Muscle layer of duodenum (tissue), 2 donors: Measurements from ENCODE around the gene RAB11FIP3.
"Not testable (repeated sequence)": the region's sequence is repeated elsewhere in the genome, so short reads cannot be mapped to it uniquely, and the experiment has no call there.

Experiments
- H3K27ac ChIP-seq: one replicate; pipeline ENCODE4 v1.7.0; 2013; ENCODE audit warnings: mild to moderate bottlenecking, low read length
- H3K27me3 ChIP-seq: one replicate; pipeline ENCODE4 v1.7.0; 2013; ENCODE audit warnings: low read depth, mild to moderate bottlenecking, control low read depth, low read length
- H3K36me3 ChIP-seq, 2 donors: one replicate each; pipeline ENCODE4 v1.7.0; 2013; ENCODE audit warnings: low read length in 2 of 2, control low read depth in 1 of 2, mild to moderate bottlenecking in 1 of 2; ENCODE audit not compliant: insufficient read depth in 2 of 2, control insufficient read depth in 1 of 2
- H3K4me1 ChIP-seq, 2 donors: one replicate each; pipeline ENCODE4 v1.7.0; 2013; ENCODE audit warnings: low read length in 2 of 2, mild to moderate bottlenecking in 2 of 2, control low read depth in 1 of 2, moderate library complexity in 1 of 2; ENCODE audit not compliant: insufficient read depth in 2 of 2, control insufficient read depth in 1 of 2
- H3K4me3 ChIP-seq, 2 donors: one replicate each; pipeline ENCODE4 v1.7.0; 2013; ENCODE audit warnings: low read length in 2 of 2, low read depth in 1 of 2, mild to moderate bottlenecking in 1 of 2
- H3K9me3 ChIP-seq, 2 donors: one replicate each; pipeline ENCODE4 v1.7.0; 2013; ENCODE audit warnings: low read length in 2 of 2, control low read depth in 1 of 2, mild to moderate bottlenecking in 1 of 2; ENCODE audit not compliant: control insufficient read depth in 1 of 2
- donor health status: healthy.

Gene RAB11FIP3

GRCh38 chr16:381012-381788 lies 44.2 kb upstream of the RAB11FIP3 start:
- H3K9me3 ChIP-seq: no peaks in the 10 kb centered on the region
- no peaks in the 10 kb centered on the region for H3K27me3 ChIP-seq
- peaks cover 10 to 23% of the 10 kb centered on the region in 2 donors for H3K4me1 ChIP-seq
- peaks cover 0 to 13% of the 10 kb centered on the region in 2 donors for H3K36me3 ChIP-seq
- peak overlapping the region; percentile 55 to 82 for H3K4me3 ChIP-seq
- H3K27ac ChIP-seq: no peak overlapping the region

- H3K27me3 ChIP-seq: no peaks in the 10 kb centered on the region
- peak within 1 kb of the TSS; percentile 60 to 93 for H3K4me3 ChIP-seq
- H3K27ac ChIP-seq: no peak within 1 kb of the TSS
- H3K4me1 ChIP-seq: peaks cover 10 to 28% of the 10 kb centered on the region in 2 donors
- peaks cover 0 to 4% of the 10 kb centered on the region in 2 donors for H3K36me3 ChIP-seq
- no peaks in the 10 kb centered on the region for H3K9me3 ChIP-seq
Measured at GRCh38 chr16:381789-382717, 43.4 kb upstream of the RAB11FIP3 start, which contains the start of gene PGAP6. PGAP6 (minus strand) TSS chr16:381978; CDS start chr16:381821, 157 bp downstream.

DNA sequence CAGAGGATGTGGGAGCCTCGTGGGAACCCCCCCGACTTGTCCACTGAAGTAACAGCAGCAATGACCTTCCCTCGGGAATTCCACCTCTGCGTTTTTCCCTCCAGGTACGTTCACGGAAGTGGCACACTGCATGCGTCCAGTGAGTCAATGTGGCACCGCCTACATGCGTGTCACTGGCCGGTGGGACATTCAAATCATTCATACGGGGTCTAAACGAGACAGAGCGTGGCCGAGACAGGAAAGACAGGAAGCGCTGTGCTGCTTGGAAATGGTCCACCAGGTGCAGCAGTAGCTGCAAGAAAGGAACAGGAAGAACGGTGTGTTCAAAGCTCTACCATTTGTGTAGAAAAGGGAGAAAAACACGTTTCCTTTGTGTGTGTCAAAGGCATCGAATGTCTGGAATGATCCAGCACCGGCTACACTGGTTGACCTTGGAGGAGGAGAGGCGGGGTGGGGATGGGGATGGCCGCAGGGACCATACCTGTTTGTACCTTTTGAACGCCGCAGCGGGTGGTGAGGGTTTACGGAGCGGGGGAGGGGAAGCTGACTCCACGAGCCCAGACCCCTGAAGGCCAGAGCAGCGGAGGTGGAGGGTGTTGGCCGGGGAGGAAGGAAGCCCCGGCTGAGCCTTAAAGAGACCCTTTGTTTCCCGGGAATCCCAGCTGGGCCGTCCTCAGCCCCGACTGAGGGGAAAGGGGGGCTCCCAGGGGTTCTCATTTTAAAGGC lies 42.0 kb upstream of the RAB11FIP3 start:
- Histone ChIP-seq H3K4me3 (peak overlapping the region; percentile 60 to 93), H3K36me3 (no peaks in the 10 kb centered on the region), H3K27me3 (no peaks in the 10 kb centered on the region), H3K27ac (no peak overlapping the region), H3K4me1 (peaks cover 10 to 28% of the 10 kb centered on the region in 2 donors), H3K9me3 (no peaks in the 10 kb centered on the region)

- H3K9me3 ChIP-seq: no peaks in the 10 kb centered on the region
- H3K4me3 ChIP-seq: no peak overlapping the region
- no peaks in the 10 kb centered on the region for H3K36me3 ChIP-seq
- H3K27me3 ChIP-seq: no peaks in the 10 kb centered on the region
- H3K4me1 ChIP-seq: peaks cover 4 to 17% of the 10 kb centered on the region in 2 donors
- no peak overlapping the region for H3K27ac ChIP-seq
Measured at GRCh38 chr16:386641-387156, 38.8 kb upstream of the RAB11FIP3 start.

DNA sequence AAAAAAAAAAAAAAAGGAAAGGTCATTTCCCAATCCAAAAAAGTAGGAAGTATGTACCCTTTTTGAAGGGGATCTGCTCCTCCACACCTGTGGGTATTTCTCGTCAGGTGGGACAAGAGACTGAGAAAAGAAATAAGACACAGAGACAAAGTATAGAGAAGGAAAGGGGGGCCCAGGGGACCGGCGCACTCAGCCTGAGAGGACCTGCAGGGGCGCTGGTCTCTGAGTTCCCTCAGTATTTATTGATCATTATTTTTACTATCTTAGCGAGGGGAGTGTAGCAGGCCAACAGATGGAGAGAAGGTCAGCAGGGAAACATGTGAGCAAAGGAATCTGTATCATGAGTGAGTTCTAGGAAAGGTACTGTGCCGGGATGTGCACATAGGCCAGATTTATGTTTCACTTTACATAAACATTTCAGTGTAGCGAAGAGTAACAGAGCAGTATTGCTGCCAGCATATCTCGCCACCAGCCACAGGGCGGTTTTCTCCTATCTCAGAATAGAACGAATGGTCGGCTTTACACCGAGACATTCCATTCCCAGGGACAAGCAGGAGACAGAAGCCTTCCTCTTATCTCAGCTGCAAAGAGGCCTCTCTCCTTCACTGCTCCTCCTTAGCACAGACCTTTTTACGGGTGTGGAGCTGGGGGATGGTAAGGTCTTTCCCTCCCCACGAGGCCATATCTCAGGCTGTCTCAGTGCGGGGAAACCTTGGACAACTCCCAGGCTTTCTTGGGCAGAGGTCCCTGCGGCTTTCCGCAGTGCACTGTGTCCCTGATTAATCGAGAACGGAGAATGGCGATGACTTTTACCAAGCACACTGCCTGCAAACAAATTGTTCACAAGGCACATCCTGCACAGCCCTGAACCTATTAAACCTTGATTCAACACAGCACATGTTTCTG lies 37.4 kb upstream of the RAB11FIP3 start:
- H3K4me1 ChIP-seq: peaks cover 3 to 17% of the 10 kb centered on the region in 2 donors
- H3K27me3 ChIP-seq, H3K27ac ChIP-seq, H3K36me3 ChIP-seq, H3K9me3 ChIP-seq: not testable (repeated sequence)
- peak overlapping the region in 1 of 2 donors; percentile 2 for H3K4me3 ChIP-seq

DNA sequence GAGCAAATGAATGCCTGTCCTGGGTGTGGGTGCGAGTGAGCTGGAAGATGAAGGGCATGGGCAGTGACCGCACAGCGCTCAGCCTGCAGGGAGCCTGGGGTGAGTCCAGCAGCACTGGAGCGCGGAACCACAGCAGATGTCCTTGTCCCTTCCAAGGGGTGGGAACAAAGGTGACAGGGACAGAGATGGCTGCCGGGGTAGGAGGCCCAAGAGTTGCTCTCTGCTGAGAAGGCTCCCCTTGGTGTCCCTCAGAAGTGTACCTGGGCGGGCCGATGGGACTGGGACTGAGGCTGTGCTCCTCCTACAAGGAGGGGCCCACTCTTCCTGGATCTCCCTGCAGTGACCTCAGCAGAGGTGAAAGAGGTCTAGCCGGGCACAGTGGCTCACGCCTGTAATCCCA lies 36.1 kb upstream of the RAB11FIP3 start:
- no peaks in the 10 kb centered on the region for H3K9me3 ChIP-seq
- H3K36me3 ChIP-seq: no peaks in the 10 kb centered on the region
- no peak overlapping the region for H3K4me3 ChIP-seq
- no peak overlapping the region for H3K27ac ChIP-seq
- peaks cover 0 to 7% of the 10 kb centered on the region in 2 donors for H3K4me1 ChIP-seq
- no peaks in the 10 kb centered on the region for H3K27me3 ChIP-seq

DNA sequence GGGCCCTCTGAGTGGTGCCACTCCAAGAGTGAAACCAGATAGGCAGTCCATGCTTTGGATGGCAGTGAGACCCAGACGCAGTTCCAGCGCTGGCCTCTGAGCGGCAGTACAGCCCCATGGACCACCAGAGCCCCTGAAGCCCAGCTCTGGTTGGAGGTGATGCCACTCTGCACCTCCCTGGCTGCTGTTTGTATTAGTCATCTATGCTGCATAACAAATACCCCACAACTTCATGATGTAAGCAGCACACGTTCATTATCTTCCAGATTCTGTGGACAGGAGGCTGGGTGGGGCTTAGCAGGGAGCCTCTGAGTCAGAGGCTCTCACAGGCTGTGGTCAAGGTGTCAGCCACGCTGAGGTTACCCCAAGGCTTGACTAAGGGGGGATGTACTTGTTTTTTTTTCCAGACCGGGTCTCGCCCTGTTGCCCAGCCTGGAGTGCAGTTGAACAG lies 33.5 kb upstream of the RAB11FIP3 start:
- no peak overlapping the region for H3K4me3 ChIP-seq
- no peaks in the 10 kb centered on the region for H3K4me1 ChIP-seq
- H3K27me3 ChIP-seq: no peaks in the 10 kb centered on the region
- no peaks in the 10 kb centered on the region for H3K36me3 ChIP-seq
- H3K9me3 ChIP-seq: no peaks in the 10 kb centered on the region
- H3K27ac ChIP-seq: no peak overlapping the region

DNA sequence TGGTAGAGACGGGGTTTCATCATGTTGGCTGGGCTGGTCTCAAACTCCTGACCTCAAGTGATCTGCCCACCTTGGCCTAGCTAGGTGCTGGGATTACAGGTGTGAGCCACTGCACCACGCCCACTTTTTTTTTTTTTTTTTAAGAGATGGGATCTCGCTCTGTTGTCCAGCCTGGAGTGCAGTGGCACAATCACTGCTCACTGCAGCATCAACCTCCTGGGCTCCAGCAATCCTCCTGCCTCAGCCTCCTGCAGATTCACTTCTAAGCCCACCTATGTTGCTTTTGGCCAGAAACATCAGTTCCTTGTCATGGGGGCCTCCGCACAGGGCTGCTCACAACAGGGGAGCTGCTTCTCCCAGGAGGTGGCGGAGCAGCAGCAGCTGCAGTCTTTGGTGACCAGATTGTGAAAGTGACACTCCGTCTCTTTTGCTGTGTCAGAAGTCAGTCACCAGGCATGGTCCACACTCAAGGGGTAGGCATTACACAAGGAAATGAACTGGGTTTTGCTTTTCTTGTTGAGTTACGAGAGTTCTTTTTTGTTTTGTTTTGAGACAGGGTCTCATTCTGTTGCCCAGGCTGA lies 32.9 kb upstream of the RAB11FIP3 start:
- Histone ChIP-seq H3K27ac (no peak overlapping the region), H3K27me3 (no peaks in the 10 kb centered on the region), H3K4me3 (no peak overlapping the region), H3K4me1 (no peaks in the 10 kb centered on the region), H3K36me3 (no peaks in the 10 kb centered on the region), H3K9me3 (no peaks in the 10 kb centered on the region)

DNA sequence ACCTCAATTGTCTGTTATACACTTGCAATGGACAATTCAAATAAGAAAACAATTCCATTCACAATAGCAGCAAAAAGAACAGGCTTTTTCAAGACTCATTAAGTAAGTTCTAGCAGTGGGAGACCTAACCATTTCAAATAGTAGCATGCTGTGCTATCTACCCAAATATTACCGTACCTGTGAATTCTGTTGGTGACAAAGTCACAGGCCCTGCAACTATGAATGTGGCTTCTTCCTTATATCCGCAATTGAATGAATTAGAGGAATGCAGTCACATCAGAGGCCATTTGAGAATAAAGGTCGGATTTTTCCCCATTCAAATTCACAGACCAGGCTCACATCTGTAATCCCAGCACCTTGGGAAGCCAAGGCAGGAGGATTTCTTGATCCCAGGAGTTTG lies 29.2 kb upstream of the RAB11FIP3 start:
- peaks cover 5 to 15% of the 10 kb centered on the region in 2 donors for H3K4me1 ChIP-seq
- H3K36me3 ChIP-seq: peaks cover 0 to 7% of the 10 kb centered on the region in 2 donors
- no peaks in the 10 kb centered on the region for H3K9me3 ChIP-seq
- H3K27me3 ChIP-seq: no peaks in the 10 kb centered on the region
- peak overlapping the region in 1 of 2 donors; percentile 61 for H3K4me3 ChIP-seq
- no peak overlapping the region for H3K27ac ChIP-seq

DNA sequence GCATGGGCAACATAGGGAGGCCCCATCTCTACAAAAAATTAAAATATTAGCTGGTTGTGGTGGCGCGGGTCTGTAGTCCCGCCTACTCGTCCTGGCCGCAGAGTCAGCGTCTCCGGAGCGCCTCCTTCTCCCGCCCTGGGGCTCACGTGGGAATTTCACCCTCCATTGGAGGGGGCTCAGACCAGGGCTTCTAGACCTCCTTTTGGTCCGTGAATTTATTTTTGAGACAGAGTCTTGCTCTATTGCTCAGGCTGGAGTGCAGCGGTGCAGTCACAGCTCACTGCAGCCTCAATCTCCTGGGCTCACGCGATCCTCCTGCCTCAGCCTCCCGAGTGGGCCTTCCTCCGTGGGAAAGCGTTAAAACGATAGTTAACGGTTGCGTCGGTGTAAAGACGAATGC lies 28.8 kb upstream of the RAB11FIP3 start:
- H3K4me1 ChIP-seq: peaks cover 5 to 15% of the 10 kb centered on the region in 2 donors
- no peak overlapping the region for H3K27ac ChIP-seq

More for the DNA sequence above, 28.8 kb upstream of the RAB11FIP3 start:
- Histone ChIP-seq H3K36me3 (peaks cover 0 to 7% of the 10 kb centered on the region in 2 donors), H3K27me3 (no peaks in the 10 kb centered on the region), H3K4me3 (peak overlapping the region; percentile 54 to 61), H3K9me3 (no peaks in the 10 kb centered on the region)
